Lung (tissue), 12 donors: Measurements from ENCODE around the gene CACNA1I. TPM values are rescaled to one million over a fixed set of nuclear protein-coding genes. Genes with fewer than 3 reads are reported as not detected.
A peak's percentile ranks its signal among the peaks of the same experiment; 100 is the strongest.

ENCODE experiments used
- ATAC-seq: fragments of 200-7000 bp; cut with Tn5 transposase; one replicate; pipeline ENCODE4 v1.9.1; 2020; ENCODE audit warnings: moderate number of reproducible peaks; ENCODE audit not compliant: insufficient read depth, low FRiP score
- DNase-seq, 3 donors: peaks; one replicate each; pipeline ENCODE4 v3.0.0-alpha.2; 2013 to 2017
- H3K27ac ChIP-seq, 2 donors: one replicate each; pipeline ENCODE4 v1.5.1; 2013; ENCODE audit warnings: mild to moderate bottlenecking in 2 of 2, moderate library complexity in 2 of 2, control low read depth in 1 of 2, inconsistent platforms in 1 of 2, low read depth in 1 of 2, low read length in 1 of 2
- H3K27me3 ChIP-seq, 3 donors: one replicate each; pipeline ENCODE4 v1.5.1; 2013; ENCODE audit warnings: low read length in 2 of 3; ENCODE audit not compliant: control insufficient read depth in 3 of 3, insufficient read depth in 3 of 3
- H3K36me3 ChIP-seq, 4 donors: one replicate each; pipeline ENCODE4 v1.5.1; 2013; ENCODE audit warnings: low read length in 4 of 4, mild to moderate bottlenecking in 1 of 4, moderate library complexity in 1 of 4; ENCODE audit not compliant: control insufficient read depth in 4 of 4, insufficient read depth in 4 of 4
- H3K4me1 ChIP-seq, 5 donors: one replicate each; pipeline ENCODE4 v1.5.1; 2013; ENCODE audit warnings: low read length in 5 of 5, mild to moderate bottlenecking in 2 of 5, moderate library complexity in 1 of 5; ENCODE audit not compliant: control insufficient read depth in 5 of 5, insufficient read depth in 5 of 5
- H3K4me3 ChIP-seq: one replicate; pipeline ENCODE4 v1.5.1; 2013; ENCODE audit warnings: mild to moderate bottlenecking, control low read depth, moderate library complexity
- H3K9ac ChIP-seq, 2 donors: one replicate each; pipeline ENCODE4 v1.5.1; 2013; ENCODE audit warnings: low read length in 2 of 2, control low read depth in 1 of 2; ENCODE audit not compliant: insufficient read depth in 1 of 2
- H3K9me3 ChIP-seq, 4 donors: one replicate each; pipeline ENCODE4 v1.5.1; 2013; ENCODE audit warnings: low read length in 3 of 4, mild to moderate bottlenecking in 1 of 4, moderate library complexity in 1 of 4; ENCODE audit not compliant: control insufficient read depth in 4 of 4, insufficient read depth in 3 of 4
- CTCF ChIP-seq: IDR thresholded peaks from 2 replicates; pipeline ENCODE4 v1.5.1; 2012; ENCODE audit warnings: mild to moderate bottlenecking; ENCODE audit errors: control extremely low read depth, extremely low read depth
- WGBS, 2 donors: extraction: QIAGEN DNeasy Blood & Tissue Kit; methylation state at CpG; one replicate each; pipeline ENCODE4 v1.1.7; 2013; 5-methylcytosine and 5-hydroxymethylcytosine counted together
- polyA plus RNA-seq, 2 donors: library from polyadenylated mRNA; stranded (reverse); fragments of 200-250 nt; gene quantifications; one replicate each; pipeline ENCODE4 v1.2.1, GENCODE V29; 2013
- total RNA-seq, 2 donors: library from RNA; depleted of rRNA in 1 of 2; stranded (reverse); fragments of >200 nt in 1 of 2; gene quantifications; one replicate each; pipeline ENCODE4 v1.2.1, GENCODE V29; 2014 to 2021
- donor health status: control.
- donor health status: control.
- donor health status: Bipolar disorder and iron deficiency.
- donor health status: healthy.
- donor health status: DM: yes; HTN: yes; CAD: no.

The CACNA1I gene
- total and polyA plus RNA-seq, 4 donors = 0.07 to 0.22 (median 0.16) TPM

GRCh38 chr22:39530692-39531331 is 39.7 kb upstream of the CACNA1I start:
- no peak for TF ChIP-seq CTCF
- Histone ChIP-seq H3K27me3 (no peaks in the 10 kb centered on the region), H3K9ac (no peak overlapping the region), H3K4me1 (peaks cover 6 to 44% (median 22%) of the 10 kb centered on the region in 5 donors), H3K4me3 (no peak overlapping the region), H3K27ac (no peak overlapping the region), H3K9me3 (no peaks in the 10 kb centered on the region), H3K36me3 (peaks cover 0 to 22% (median 19%) of the 10 kb centered on the region in 4 donors)
- DNase-seq (peak in 1 of 3 donors; percentile 39), ATAC-seq (no peak)
- 42 to 50% methylated on average over 9 of the region's 9 CpGs for WGBS, 2 donors

- peaks cover 6 to 44% (median 19%) of the 10 kb centered on the region in 5 donors for H3K4me1 ChIP-seq
- no peak for TF ChIP-seq CTCF
- H3K27ac ChIP-seq = peak within 1 kb of the TSS; percentile 95 to 96
- ATAC-seq (peak; percentile 88), DNase-seq (peak; percentile 99 to 100 (median 100))
- WGBS, 2 donors = 0 to 1% methylated on average over 63 to 67 of the region's 67 CpGs
- H3K36me3 ChIP-seq = peaks cover 0 to 22% (median 18%) of the 10 kb centered on the region in 4 donors
- H3K27me3 ChIP-seq = no peaks in the 10 kb centered on the region
- peak within 1 kb of the TSS; percentile 93 for H3K4me3 ChIP-seq
- H3K9me3 ChIP-seq = no peaks in the 10 kb centered on the region
- peak within 1 kb of the TSS in 1 of 2 donors; percentile 66 for H3K9ac ChIP-seq
These were observed 38.1 kb upstream of the CACNA1I start, which contains the start of gene RPS19BP1 for GRCh38 chr22:39532215-39533073. Gene RPS19BP1 (minus strand): TSS chr22:39532748. CDS start chr22:39532738, 10 bp downstream.

GRCh38 chr22:39534092-39534506 is 36.5 kb upstream of the CACNA1I start:
- DNase-seq (no peak), ATAC-seq (no peak)
- no peak for TF ChIP-seq CTCF
- WGBS, 2 donors = 81 to 91% methylated on average over 12 of the region's 12 CpGs
- Histone ChIP-seq H3K9me3 (no peaks in the 10 kb centered on the region), H3K4me1 (peaks cover 6 to 31% (median 11%) of the 10 kb centered on the region in 5 donors), H3K4me3 (no peak overlapping the region), H3K36me3 (peaks cover 0 to 14% (median 11%) of the 10 kb centered on the region in 4 donors), H3K9ac (no peak overlapping the region), H3K27me3 (no peaks in the 10 kb centered on the region), H3K27ac (no peak overlapping the region)
